Measurements from ENCODE around the gene SLC9C1. TPM values are rescaled to one million over a fixed set of nuclear protein-coding genes. Genes with fewer than 3 reads are reported as not detected.

SLC9C1 gene
- under 1 TPM; 0.10 to 0.32 (median 0.19) TPM for total RNA-seq
- under 1 TPM in 1 of 3 donors, not detected in 2; 0.01 TPM for polyA plus RNA-seq
- long read RNA-seq, donor 1, result 0 reads
- long read RNA-seq, donor 2, result 0 reads

GRCh38 chr3:112293368-112294321 lies at the start of gene SLC9C1:
Gene SLC9C1 (minus strand): TSS chr3:112294216. CDS start chr3:112286791, 7,425 bp downstream.
- DNase-seq, result no peak
- peak in 3 of 4 donors; percentile 59 to 67 (median 62) for ATAC-seq
- Histone ChIP-seq H3K9me3 (no peaks in the 10 kb centered on the region), H3K4me3 (peak within 1 kb of the TSS; percentile 55), H3K27ac (no peak within 1 kb of the TSS), H3K36me3 (ENCODE audit: insufficient read depth in 1 of 2, low read depth in 1 of 2) (no peaks in the 10 kb centered on the region), H3K4me1 (no peaks in the 10 kb centered on the region), H3K27me3 (ENCODE audit: insufficient read depth in 3 of 3, low read length in 2 of 3) (no peaks in the 10 kb centered on the region)
- intact Hi-C loops (cut with DNase I), result loop anchor here in 1 of 2 donors (2.0 kb wide), 1 partner anchor 237 kb away; no protein-coding TSS in a partner anchor
- TF ChIP-seq CTCF (IDR thresholded peaks at IDR 0.05), result peak; percentile 49
- WGBS, 3 donors, result 21 to 31% (median 29%) methylated on average over 15 of the region's 15 CpGs

- intact Hi-C loops (cut with DNase I), result no loop called here
- WGBS, 3 donors, result 86 to 95% (median 89%) methylated on average over 2 of the region's 2 CpGs
- no peak for DNase-seq
- TF ChIP-seq CTCF (IDR thresholded peaks at IDR 0.05), result no peak
- H3K4me3 ChIP-seq, result no peak overlapping the region
- no peaks in the 10 kb centered on the region for H3K36me3 ChIP-seq (ENCODE audit: insufficient read depth in 1 of 2, low read depth in 1 of 2)
- no peaks in the 10 kb centered on the region for H3K4me1 ChIP-seq
- no peaks in the 10 kb centered on the region for H3K9me3 ChIP-seq
- no peak for ATAC-seq
- H3K27me3 ChIP-seq (ENCODE audit: insufficient read depth in 3 of 3, low read length in 2 of 3), result no peaks in the 10 kb centered on the region
- no peak overlapping the region for H3K27ac ChIP-seq
Measured at GRCh38 chr3:112341386-112341785, 47.4 kb upstream of the SLC9C1 start.

- no peak for ATAC-seq
- no peaks in the 10 kb centered on the region for H3K27me3 ChIP-seq (ENCODE audit: insufficient read depth in 3 of 3, low read length in 2 of 3)
- H3K9me3 ChIP-seq, result no peaks in the 10 kb centered on the region
- WGBS, 3 donors, result 91 to 94% (median 93%) methylated on average over 2 of the region's 2 CpGs
- TF ChIP-seq CTCF (IDR thresholded peaks at IDR 0.05), result no peak
- no peak overlapping the region for H3K27ac ChIP-seq
- no peaks in the 10 kb centered on the region for H3K36me3 ChIP-seq (ENCODE audit: insufficient read depth in 1 of 2, low read depth in 1 of 2)
- no peak overlapping the region for H3K4me3 ChIP-seq
- no peaks in the 10 kb centered on the region for H3K4me1 ChIP-seq
- no peak for DNase-seq
- intact Hi-C loops (cut with DNase I), result no loop called here
Measured at GRCh38 chr3:112339609-112340008, 45.6 kb upstream of the SLC9C1 start.

- no peak overlapping the region for H3K4me3 ChIP-seq
- no peaks in the 10 kb centered on the region for H3K9me3 ChIP-seq
- no peaks in the 10 kb centered on the region for H3K36me3 ChIP-seq (ENCODE audit: insufficient read depth in 1 of 2, low read depth in 1 of 2)
- H3K27me3 ChIP-seq (ENCODE audit: insufficient read depth in 3 of 3, low read length in 2 of 3), result no peaks in the 10 kb centered on the region
- intact Hi-C loops (cut with DNase I), result no loop called here
- DNase-seq (no peak), ATAC-seq (no peak)
- no peaks in the 10 kb centered on the region for H3K4me1 ChIP-seq
- TF ChIP-seq CTCF (IDR thresholded peaks at IDR 0.05), result no peak
- H3K27ac ChIP-seq, result no peak overlapping the region
Measured at GRCh38 chr3:112339134-112339533, 45.1 kb upstream of the SLC9C1 start.
